GM12892 (cell line): Measurements from ENCODE around the gene TMIE.

ENCODE experiments used
- POLR2A ChIP-seq: IDR thresholded peaks from 2 replicates; pipeline ENCODE4 v1.6.1; 2011; ENCODE audit warnings: low read depth, low read length, control low read depth
- POLR2AphosphoS5 ChIP-seq: IDR thresholded peaks from 2 replicates; pipeline ENCODE4 v1.6.1; 2011; ENCODE audit warnings: low read depth, low read length, control low read depth

DNA sequence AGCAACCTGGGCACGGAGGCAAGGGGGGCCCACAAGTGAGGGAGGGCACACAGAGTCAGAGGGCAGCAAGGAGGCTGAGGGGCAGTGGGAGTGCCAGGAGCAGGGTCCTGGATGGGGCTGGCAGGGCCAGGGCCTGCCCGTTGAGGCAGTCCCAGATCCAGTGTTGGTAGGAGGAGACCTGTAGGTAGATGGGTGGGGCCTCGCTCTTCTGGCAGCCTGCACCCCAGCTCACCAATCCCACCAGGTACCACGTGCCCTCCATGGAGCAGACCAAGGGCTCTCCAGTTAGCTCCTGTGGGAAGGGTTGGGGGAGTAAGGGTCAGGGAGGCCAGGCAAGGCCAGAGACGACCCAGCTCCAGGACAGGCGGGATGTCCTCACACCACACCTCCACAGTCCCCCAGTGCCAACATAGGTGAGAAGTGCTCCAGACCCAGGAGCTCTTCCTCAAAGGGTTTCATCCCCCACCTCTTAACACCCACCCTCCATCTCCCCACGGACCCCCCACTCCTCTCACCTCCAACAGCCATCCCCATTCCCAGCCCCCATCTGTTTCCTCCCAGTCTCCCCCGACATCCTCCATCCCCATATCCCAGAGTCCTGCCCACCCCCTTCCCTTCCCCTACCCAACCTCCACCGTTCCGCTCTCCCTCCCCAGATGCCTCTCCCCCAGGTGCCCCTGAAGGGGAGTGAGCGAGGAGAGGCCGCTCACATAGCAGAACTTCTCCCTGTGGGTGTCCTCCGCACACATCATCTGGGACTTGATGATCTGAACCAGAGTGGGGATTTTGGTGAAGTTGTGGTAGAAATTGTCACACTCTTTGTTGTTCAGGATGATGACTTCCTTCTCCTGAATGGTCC, 11.2 kb downstream of the TMIE start:
- TF ChIP-seq POLR2A (no peak), POLR2AphosphoS5 (no peak)
